Right lobe of liver (tissue), 4 donors: ENCODE results near the gene RHOH.

Source experiments
- POLR2A ChIP-seq: fragments of 450-650 bp; IDR thresholded peaks from one replicate; pipeline ENCODE4 v1.6.1; 2017; ENCODE audit warnings: antibody characterized with exemption, mild to moderate bottlenecking
- TF ChIP-seq, protein P1 (sequence below), 4 donors: fragments of 200-600 bp in 3 of 4; fragments of 450-650 bp in 1 of 4; IDR thresholded peaks; one replicate each; pipeline versions ENCODE4 v1.5.1 to v1.8.0; 2016 to 2022; ENCODE audit warnings: antibody characterized with exemption in 4 of 4, mild to moderate bottlenecking in 2 of 4
- donor health status: DM: no; HTN: no; CAD: no.
- donor health status: DM: no; HTN: no; CAD: no.
- donor health status: DM: no; HTN: yes; CAD: no.

DNA sequence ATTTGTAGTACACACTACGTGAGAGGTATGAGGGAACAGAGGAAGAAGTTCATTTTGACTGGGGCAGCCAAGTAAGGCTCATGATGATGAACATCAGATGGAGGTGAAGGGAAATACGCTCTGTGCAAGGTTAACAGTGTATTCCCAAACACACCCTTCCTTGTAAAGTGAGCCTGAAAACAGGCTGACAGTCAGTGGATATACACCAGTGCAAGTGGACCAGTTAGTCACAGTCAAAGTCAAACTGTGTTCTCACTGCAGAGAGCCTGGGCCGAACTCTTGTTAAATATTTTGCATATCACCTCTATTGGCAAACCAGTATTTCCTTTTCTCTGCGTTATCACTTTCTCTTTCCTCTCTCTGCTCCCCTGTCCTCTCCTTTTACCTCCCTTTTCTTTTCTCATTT, 23.4 kb upstream of the RHOH start:
- TF ChIP-seq, protein P1, sequence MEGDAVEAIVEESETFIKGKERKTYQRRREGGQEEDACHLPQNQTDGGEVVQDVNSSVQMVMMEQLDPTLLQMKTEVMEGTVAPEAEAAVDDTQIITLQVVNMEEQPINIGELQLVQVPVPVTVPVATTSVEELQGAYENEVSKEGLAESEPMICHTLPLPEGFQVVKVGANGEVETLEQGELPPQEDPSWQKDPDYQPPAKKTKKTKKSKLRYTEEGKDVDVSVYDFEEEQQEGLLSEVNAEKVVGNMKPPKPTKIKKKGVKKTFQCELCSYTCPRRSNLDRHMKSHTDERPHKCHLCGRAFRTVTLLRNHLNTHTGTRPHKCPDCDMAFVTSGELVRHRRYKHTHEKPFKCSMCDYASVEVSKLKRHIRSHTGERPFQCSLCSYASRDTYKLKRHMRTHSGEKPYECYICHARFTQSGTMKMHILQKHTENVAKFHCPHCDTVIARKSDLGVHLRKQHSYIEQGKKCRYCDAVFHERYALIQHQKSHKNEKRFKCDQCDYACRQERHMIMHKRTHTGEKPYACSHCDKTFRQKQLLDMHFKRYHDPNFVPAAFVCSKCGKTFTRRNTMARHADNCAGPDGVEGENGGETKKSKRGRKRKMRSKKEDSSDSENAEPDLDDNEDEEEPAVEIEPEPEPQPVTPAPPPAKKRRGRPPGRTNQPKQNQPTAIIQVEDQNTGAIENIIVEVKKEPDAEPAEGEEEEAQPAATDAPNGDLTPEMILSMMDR (IDR thresholded peaks at IDR 0.05), result no peak
- TF ChIP-seq POLR2A, result no peak
